SK-N-SH (cell line): Measurements from ENCODE around the gene GPATCH1.

Source experiments
- EP300 ChIP-seq, 2 experiments: IDR thresholded peaks; 2 replicates each; pipeline versions ENCODE4 v1.4.0 to v1.6.1; 2012; ENCODE audit warnings: borderline replicate concordance in 1 of 2, low read depth in 1 of 2, low read length in 1 of 2
- TCF12 ChIP-seq: IDR thresholded peaks from 2 replicates; pipeline ENCODE4 v1.4.0; 2012

- TF ChIP-seq TCF12 (no peak), EP300 (IDR thresholded peaks at IDR 0.05; ENCODE audit: borderline replicate concordance in 1 of 2, low read depth in 1 of 2, low read length in 1 of 2) (no peak)
These were observed 16.6 kb upstream of the GPATCH1 start for GRCh38 chr19:33064458-33064791.
